SU-DHL-6 (cell line): ENCODE results near the gene MCM8.

Source experiments
- H2AFZ ChIP-seq: fragments of 200-600 bp; sonication (generic); 2 replicates; pipeline ENCODE4 v1.6.1; 2014; ENCODE audit warnings: low read depth, mild to moderate bottlenecking, moderate library complexity, mixed read lengths, antibody characterized with exemption, low read length; ENCODE audit not compliant: severe bottlenecking
- H3F3A ChIP-seq: fragments of 200-600 bp; shearing (Covaris generic); 2 replicates; pipeline ENCODE4 v1.6.0; 2016; ENCODE audit warnings: antibody characterized with exemption, mild to moderate bottlenecking; ENCODE audit not compliant: insufficient read depth
- H3K27ac ChIP-seq: fragments of 200-600 bp; sonication (generic); 2 replicates; pipeline ENCODE4 v1.5.1; 2016; ENCODE audit warnings: low read depth, mild to moderate bottlenecking, low read length, moderate library complexity, mixed read lengths
- H3K27me3 ChIP-seq: fragments of 200-600 bp; sonication (generic), shearing (Covaris generic); 2 replicates; pipeline ENCODE4 v1.6.0; 2014; ENCODE audit warnings: mild to moderate bottlenecking, low read length
- H3K36me3 ChIP-seq: fragments of 200-600 bp; sonication (generic); 2 replicates; pipeline ENCODE4 v1.6.1; 2014; ENCODE audit warnings: mild to moderate bottlenecking, low read length, mixed read lengths
- H3K4me2 ChIP-seq: fragments of 300-600, 200-600 bp; shearing (Covaris generic), sonication (generic); 2 replicates; pipeline ENCODE4 v1.6.0; 2014; ENCODE audit warnings: low read length, low read depth, mild to moderate bottlenecking; ENCODE audit not compliant: poor library complexity, severe bottlenecking
- H3K4me3 ChIP-seq: fragments of 200-600 bp; sonication (generic); 2 replicates; pipeline ENCODE4 v1.5.1; 2014; ENCODE audit warnings: antibody characterized with exemption, low read length, mild to moderate bottlenecking, mixed read lengths; ENCODE audit not compliant: insufficient read depth, poor library complexity, severe bottlenecking
- H3K79me2 ChIP-seq: fragments of 200-600 bp; sonication (generic); 2 replicates; pipeline ENCODE4 v1.6.1; 2014; ENCODE audit warnings: mild to moderate bottlenecking, low read length, moderate library complexity; ENCODE audit not compliant: insufficient read depth
- H3K9ac ChIP-seq: fragments of 200-600 bp; sonication (generic); 2 replicates; pipeline ENCODE4 v1.7.0; 2014; ENCODE audit warnings: mild to moderate bottlenecking, low read length
- H3K9me2 ChIP-seq: fragments of 200-600 bp; sonication (generic); replicated peaks from 2 replicates; pipeline ENCODE4 v1.6.1; 2014; ENCODE audit warnings: low read length; ENCODE audit not compliant: insufficient read depth
- H3K9me3 ChIP-seq: fragments of 200-600 bp; sonication (generic); 2 replicates; pipeline ENCODE4 v1.6.1; 2014; ENCODE audit warnings: low read length, mixed read lengths; ENCODE audit not compliant: insufficient read depth
- H4K20me1 ChIP-seq: fragments of 200-600 bp; sonication (generic); 2 replicates; pipeline ENCODE4 v1.6.1; 2014; ENCODE audit warnings: low read depth, mild to moderate bottlenecking, antibody characterized with exemption, low read length, moderate library complexity, mixed read lengths
- EZH2phosphoT487 ChIP-seq: fragments of 200-600 bp; sonication (generic), shearing (Covaris generic); conservative IDR thresholded peaks from 2 replicates; pipeline ENCODE4 v1.6.1; 2018; ENCODE audit warnings: mild to moderate bottlenecking, antibody characterized with exemption, low read length, moderate library complexity, mixed read lengths
- TF ChIP-seq, protein P1 (sequence below): fragments of 200-600 bp; sonication (generic); IDR thresholded peaks from one replicate; pipeline ENCODE4 v1.5.1; 2017; ENCODE audit warnings: antibody characterized with exemption, mild to moderate bottlenecking, low read length, moderate library complexity; ENCODE audit not compliant: insufficient read depth, poor library complexity, severe bottlenecking

MCM8 gene

GRCh38 chr20:5999783-6000182, 49.3 kb downstream of the MCM8 start:
- Histone ChIP-seq H3K27ac (no peak overlapping the region), H2AFZ (no peak overlapping the region), H3K9ac (no peak overlapping the region), H3K9me3 (no peaks in the 10 kb centered on the region), H3K4me3 (no peak overlapping the region), H3K79me2 (no peaks in the 10 kb centered on the region), H3K9me2 (no peaks in the 10 kb centered on the region), H3K36me3 (peaks cover 16% of the 10 kb centered on the region), H4K20me1 (no peaks in the 10 kb centered on the region), H3K27me3 (no peaks in the 10 kb centered on the region), H3F3A (peaks cover 34% of the 10 kb centered on the region), H3K4me2 (no peak overlapping the region)
- no peak for TF ChIP-seq EZH2phosphoT487
- TF ChIP-seq, protein P1, sequence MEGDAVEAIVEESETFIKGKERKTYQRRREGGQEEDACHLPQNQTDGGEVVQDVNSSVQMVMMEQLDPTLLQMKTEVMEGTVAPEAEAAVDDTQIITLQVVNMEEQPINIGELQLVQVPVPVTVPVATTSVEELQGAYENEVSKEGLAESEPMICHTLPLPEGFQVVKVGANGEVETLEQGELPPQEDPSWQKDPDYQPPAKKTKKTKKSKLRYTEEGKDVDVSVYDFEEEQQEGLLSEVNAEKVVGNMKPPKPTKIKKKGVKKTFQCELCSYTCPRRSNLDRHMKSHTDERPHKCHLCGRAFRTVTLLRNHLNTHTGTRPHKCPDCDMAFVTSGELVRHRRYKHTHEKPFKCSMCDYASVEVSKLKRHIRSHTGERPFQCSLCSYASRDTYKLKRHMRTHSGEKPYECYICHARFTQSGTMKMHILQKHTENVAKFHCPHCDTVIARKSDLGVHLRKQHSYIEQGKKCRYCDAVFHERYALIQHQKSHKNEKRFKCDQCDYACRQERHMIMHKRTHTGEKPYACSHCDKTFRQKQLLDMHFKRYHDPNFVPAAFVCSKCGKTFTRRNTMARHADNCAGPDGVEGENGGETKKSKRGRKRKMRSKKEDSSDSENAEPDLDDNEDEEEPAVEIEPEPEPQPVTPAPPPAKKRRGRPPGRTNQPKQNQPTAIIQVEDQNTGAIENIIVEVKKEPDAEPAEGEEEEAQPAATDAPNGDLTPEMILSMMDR, result no peak

DNA sequence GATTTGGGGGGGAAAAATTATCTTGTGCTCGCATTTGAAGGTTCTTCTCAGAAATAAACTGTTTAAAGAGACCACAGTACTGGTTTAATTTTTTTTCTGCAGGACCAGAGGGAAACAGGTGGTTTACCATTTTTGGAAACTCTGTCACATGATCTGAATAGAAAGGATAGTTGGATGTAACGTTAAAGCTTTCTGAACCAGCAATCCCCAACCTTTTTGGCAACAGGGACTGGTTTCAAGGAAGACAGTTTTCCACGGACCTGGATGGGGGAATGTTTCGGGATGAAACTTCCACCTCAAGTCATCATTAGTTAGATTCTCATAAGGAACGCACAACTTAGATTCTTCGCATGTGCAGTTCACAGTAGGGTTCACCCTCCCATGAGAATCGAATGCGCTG, 50.4 kb downstream of the MCM8 start:
- peaks cover 37% of the 10 kb centered on the region for H3F3A ChIP-seq
- H3K4me3 ChIP-seq, result no peak overlapping the region
- H3K79me2 ChIP-seq, result no peaks in the 10 kb centered on the region
- TF ChIP-seq EZH2phosphoT487, result no peak
- TF ChIP-seq, protein P1, result no peak
- no peaks in the 10 kb centered on the region for H3K27me3 ChIP-seq
- H3K36me3 ChIP-seq, result peaks cover 6% of the 10 kb centered on the region; the same call in 1 of the 2 replicates
- no peaks in the 10 kb centered on the region for H3K9me2 ChIP-seq
- no peaks in the 10 kb centered on the region for H3K9me3 ChIP-seq
- peak overlapping the region; percentile 53 for H3K27ac ChIP-seq
- H4K20me1 ChIP-seq, result no peaks in the 10 kb centered on the region
- H3K9ac ChIP-seq, result no peak overlapping the region
- no peak overlapping the region for H2AFZ ChIP-seq
- peak overlapping the region; percentile 25 for H3K4me2 ChIP-seq

GRCh38 chr20:6006603-6006949, 56.1 kb downstream of the MCM8 start:
- no peaks in the 10 kb centered on the region for H3K9me2 ChIP-seq
- H2AFZ ChIP-seq, result peak overlapping the region; percentile 92
- TF ChIP-seq, protein P1, result no peak
- no peak for TF ChIP-seq EZH2phosphoT487
- H3K4me2 ChIP-seq, result peak overlapping the region; percentile 85
- no peak overlapping the region for H3K27ac ChIP-seq
- H3F3A ChIP-seq, result peaks cover 28% of the 10 kb centered on the region
- H3K27me3 ChIP-seq, result no peaks in the 10 kb centered on the region
- H4K20me1 ChIP-seq, result no peaks in the 10 kb centered on the region
- peaks cover 29% of the 10 kb centered on the region for H3K79me2 ChIP-seq
- peak overlapping the region; percentile 83 for H3K9ac ChIP-seq
- H3K9me3 ChIP-seq, result no peaks in the 10 kb centered on the region
- peak overlapping the region; percentile 99 for H3K4me3 ChIP-seq
- 0 out of 2 replicates have a peak, but pooled peaks cover 4% of the 10 kb centered on the region for H3K36me3 ChIP-seq

GRCh38 chr20:6007094-6007528, 56.7 kb downstream of the MCM8 start:
- no peak overlapping the region for H3K27ac ChIP-seq
- H3F3A ChIP-seq, result peaks cover 28% of the 10 kb centered on the region
- no peaks in the 10 kb centered on the region for H3K27me3 ChIP-seq
- peak overlapping the region; percentile 99 for H3K4me3 ChIP-seq
- TF ChIP-seq, protein P1, result no peak
- no peak for TF ChIP-seq EZH2phosphoT487
- peaks cover 29% of the 10 kb centered on the region for H3K79me2 ChIP-seq
- no peak overlapping the region for H2AFZ ChIP-seq
- H3K4me2 ChIP-seq, result peak overlapping the region; percentile 85
- H3K9me3 ChIP-seq, result no peaks in the 10 kb centered on the region
- no peaks in the 10 kb centered on the region for H3K9me2 ChIP-seq
- H3K36me3 ChIP-seq, result 0 out of 2 replicates have a peak, but pooled peaks cover 4% of the 10 kb centered on the region
- no peaks in the 10 kb centered on the region for H4K20me1 ChIP-seq
- peak overlapping the region; percentile 83 for H3K9ac ChIP-seq
